Endodermal cell (in vitro differentiated cells): ENCODE measurements around the gene HOXC12. TPM values are rescaled to one million over a fixed set of nuclear protein-coding genes. Genes with fewer than 3 reads are reported as not detected.
A peak's percentile ranks its signal among the peaks of the same experiment; 100 is the strongest.

Experiments used
- DNase-seq: peaks from one replicate; pipeline ENCODE4 v3.0.0-alpha.2; 2017
- H3K27ac ChIP-seq: 2 replicates; pipeline ENCODE4 v1.5.1; 2013; ENCODE audit warnings: mild to moderate bottlenecking, low read depth, low read length, moderate library complexity
- H3K27me3 ChIP-seq: 2 replicates; pipeline ENCODE4 v1.6.1; 2013; ENCODE audit warnings: mild to moderate bottlenecking, low read length, moderate library complexity; ENCODE audit not compliant: insufficient read depth, control insufficient read depth, poor library complexity, severe bottlenecking
- H3K36me3 ChIP-seq: 2 replicates; pipeline ENCODE4 v1.7.0; 2013; ENCODE audit warnings: mild to moderate bottlenecking, low read length, moderate library complexity; ENCODE audit not compliant: control insufficient read depth, insufficient read depth
- H3K4me1 ChIP-seq: one replicate; pipeline ENCODE4 v1.7.0; 2013; ENCODE audit warnings: low read length; ENCODE audit not compliant: control insufficient read depth, insufficient read depth
- H3K4me3 ChIP-seq: 2 replicates; pipeline ENCODE4 v1.5.1; 2013; ENCODE audit warnings: mild to moderate bottlenecking, low read length, moderate library complexity
- H3K9ac ChIP-seq: 2 replicates; pipeline ENCODE4 v1.6.1; 2013; ENCODE audit warnings: mild to moderate bottlenecking, low read length, moderate library complexity; ENCODE audit not compliant: poor library complexity, severe bottlenecking; ENCODE audit errors: extremely low read depth
- H3K9me3 ChIP-seq: 2 replicates; pipeline ENCODE4 v1.6.1; 2013; ENCODE audit warnings: mild to moderate bottlenecking, low read length, moderate library complexity; ENCODE audit not compliant: control insufficient read depth
- H3K27ac Mint-ChIP-seq: 2 replicates; pipeline ENCODE4 v1.8.0; 2020; ENCODE audit warnings: mixed read lengths
- H3K27me3 Mint-ChIP-seq: 2 replicates; pipeline ENCODE4 v1.8.0; 2021; ENCODE audit warnings: mild to moderate bottlenecking, mixed read lengths; ENCODE audit not compliant: insufficient read depth
- H3K36me3 Mint-ChIP-seq: 2 replicates; pipeline ENCODE4 v1.8.0; 2020; ENCODE audit warnings: low read depth, mixed read lengths
- H3K4me1 Mint-ChIP-seq: 2 replicates; pipeline ENCODE4 v1.8.0; 2020; ENCODE audit warnings: mixed read lengths
- H3K4me3 Mint-ChIP-seq: 2 replicates; pipeline ENCODE4 v1.8.0; 2020; ENCODE audit warnings: mild to moderate bottlenecking, moderate library complexity, mixed read lengths
- H3K9me3 Mint-ChIP-seq: 2 replicates; pipeline ENCODE4 v1.8.0; 2020; ENCODE audit warnings: mild to moderate bottlenecking, mixed read lengths
- WGBS, 2 experiments: methylation state at CpG; one replicate each; pipeline versions ENCODE4 v1.1.5 to v1.1.7; 2013; ENCODE audit warnings: missing lambda C conversion rate in 2 of 2, mixed read lengths in 1 of 2; ENCODE audit not compliant: insufficient coverage in 1 of 2, insufficient read length in 1 of 2; 5-methylcytosine and 5-hydroxymethylcytosine counted together
- total RNA-seq, 2 donors: library from RNA; stranded (reverse); fragmentation: NEBNext Ultra II Directional in 1 of 2; extraction: Animal tissue kit (Norgen Biotek cat#: 25700) in 1 of 2; gene quantifications; 2 replicates in 1 of 2; 3 replicates in 1 of 2; pipeline ENCODE4 v1.2.1, GENCODE V29; 2021
- TF ChIP-seq, protein P1 (sequence below): fragments of 200-600 bp; sonication (generic); conservative IDR thresholded peaks from 2 replicates; pipeline ENCODE4 v1.5.0; 2021; ENCODE audit warnings: antibody characterized with exemption, mild to moderate bottlenecking

The HOXC12 gene
- total RNA-seq, 2 donors from 2014 or later, result not detected

DNA sequence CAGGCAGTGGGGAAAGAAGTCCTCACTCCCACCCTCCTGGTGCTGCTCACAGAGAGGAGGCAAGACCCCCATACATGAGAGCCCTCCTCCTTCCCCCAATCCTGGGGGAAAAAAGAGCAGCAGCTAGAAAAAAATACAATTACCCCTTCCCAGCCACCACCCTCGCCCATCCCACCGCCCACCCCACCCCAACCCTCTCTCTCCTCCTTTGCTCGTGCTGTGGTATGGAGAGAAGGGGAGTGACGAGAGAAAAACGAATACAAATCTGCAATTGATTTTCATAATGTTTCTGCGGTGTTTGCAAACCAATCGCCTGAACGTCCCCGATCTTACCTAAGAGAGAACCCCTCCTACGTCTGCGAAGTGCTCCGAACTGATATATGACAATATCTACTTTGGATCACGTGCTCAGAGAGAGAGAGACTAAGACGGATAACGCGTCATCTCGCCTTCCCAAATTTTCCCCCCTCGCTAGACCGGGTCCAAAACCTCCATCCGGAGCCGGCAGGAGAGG is 18.1 kb downstream of the HOXC12 start, which contains the start of gene HOXC11:
Gene HOXC11, plus strand, starts transcription at position 405 of the 514 bp plus-strand sequence. CDS start 116 bp downstream, outside the sequence.
- H3K9me3 ChIP-seq, result peaks cover 7% of the 10 kb centered on the region
- peaks cover 100% of the 10 kb centered on the region for H3K27me3 ChIP-seq
- no peak within 1 kb of the TSS for H3K27ac ChIP-seq

DNA sequence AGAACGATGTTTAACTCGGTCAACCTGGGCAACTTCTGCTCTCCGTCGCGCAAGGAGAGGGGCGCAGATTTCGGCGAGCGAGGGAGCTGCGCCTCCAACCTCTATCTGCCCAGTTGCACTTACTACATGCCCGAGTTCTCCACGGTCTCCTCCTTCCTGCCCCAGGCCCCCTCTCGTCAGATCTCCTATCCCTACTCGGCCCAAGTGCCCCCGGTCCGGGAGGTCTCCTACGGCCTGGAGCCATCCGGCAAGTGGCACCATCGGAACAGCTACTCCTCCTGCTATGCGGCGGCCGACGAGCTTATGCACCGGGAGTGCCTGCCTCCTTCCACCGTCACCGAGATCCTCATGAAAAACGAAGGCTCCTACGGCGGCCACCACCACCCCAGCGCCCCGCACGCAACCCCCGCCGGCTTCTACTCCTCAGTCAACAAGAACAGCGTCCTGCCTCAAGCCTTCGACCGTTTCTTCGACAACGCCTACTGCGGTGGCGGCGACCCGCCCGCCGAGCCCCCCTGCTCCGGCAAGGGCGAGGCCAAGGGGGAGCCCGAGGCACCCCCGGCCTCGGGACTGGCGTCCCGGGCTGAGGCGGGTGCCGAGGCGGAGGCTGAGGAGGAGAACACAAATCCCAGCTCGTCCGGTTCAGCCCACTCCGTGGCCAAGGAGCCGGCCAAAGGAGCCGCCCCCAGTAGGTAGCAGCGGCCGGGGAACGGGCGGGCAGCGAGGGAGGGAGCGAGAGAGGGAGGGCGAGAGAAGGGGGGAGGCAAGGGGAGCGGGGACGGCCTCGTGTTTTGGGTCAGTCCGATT is 18.7 kb downstream of the HOXC12 start:
- Mint-ChIP-seq H3K4me1 (peaks cover 15% of the 10 kb centered on the region), H3K4me3 (peak overlapping the region; percentile 34), H3K9me3 (peaks cover 17% of the 10 kb centered on the region), H3K36me3 (no peaks in the 10 kb centered on the region), H3K27me3 (peaks cover 100% of the 10 kb centered on the region), H3K27ac (no peak overlapping the region)
- Histone ChIP-seq H3K27ac (no peak overlapping the region), H3K4me1 (no peaks in the 10 kb centered on the region), H3K9ac (no peak overlapping the region), H3K27me3 (peaks cover 100% of the 10 kb centered on the region), H3K36me3 (no peaks in the 10 kb centered on the region), H3K9me3 (peaks cover 7% of the 10 kb centered on the region), H3K4me3 (no peak overlapping the region)
- peak; percentile 84 for DNase-seq
- TF ChIP-seq, protein P1, sequence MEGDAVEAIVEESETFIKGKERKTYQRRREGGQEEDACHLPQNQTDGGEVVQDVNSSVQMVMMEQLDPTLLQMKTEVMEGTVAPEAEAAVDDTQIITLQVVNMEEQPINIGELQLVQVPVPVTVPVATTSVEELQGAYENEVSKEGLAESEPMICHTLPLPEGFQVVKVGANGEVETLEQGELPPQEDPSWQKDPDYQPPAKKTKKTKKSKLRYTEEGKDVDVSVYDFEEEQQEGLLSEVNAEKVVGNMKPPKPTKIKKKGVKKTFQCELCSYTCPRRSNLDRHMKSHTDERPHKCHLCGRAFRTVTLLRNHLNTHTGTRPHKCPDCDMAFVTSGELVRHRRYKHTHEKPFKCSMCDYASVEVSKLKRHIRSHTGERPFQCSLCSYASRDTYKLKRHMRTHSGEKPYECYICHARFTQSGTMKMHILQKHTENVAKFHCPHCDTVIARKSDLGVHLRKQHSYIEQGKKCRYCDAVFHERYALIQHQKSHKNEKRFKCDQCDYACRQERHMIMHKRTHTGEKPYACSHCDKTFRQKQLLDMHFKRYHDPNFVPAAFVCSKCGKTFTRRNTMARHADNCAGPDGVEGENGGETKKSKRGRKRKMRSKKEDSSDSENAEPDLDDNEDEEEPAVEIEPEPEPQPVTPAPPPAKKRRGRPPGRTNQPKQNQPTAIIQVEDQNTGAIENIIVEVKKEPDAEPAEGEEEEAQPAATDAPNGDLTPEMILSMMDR, result no peak
- 4 to 10% methylated on average over 22 to 68 of the region's 71 CpGs for WGBS, 2 experiments

More for the DNA sequence above, 18.1 kb downstream of the HOXC12 start, which contains the start of gene HOXC11:
- Mint-ChIP-seq H3K4me3 (peak within 1 kb of the TSS; percentile 34), H3K36me3 (no peaks in the 10 kb centered on the region), H3K27me3 (peaks cover 100% of the 10 kb centered on the region), H3K9me3 (peaks cover 17% of the 10 kb centered on the region), H3K4me1 (peaks cover 15% of the 10 kb centered on the region), H3K27ac (no peak within 1 kb of the TSS)
- 9 to 11% methylated on average over 12 to 17 of the region's 21 CpGs for WGBS, 2 experiments
- Histone ChIP-seq H3K4me1 (no peaks in the 10 kb centered on the region), H3K9ac (no peak within 1 kb of the TSS), H3K4me3 (no peak within 1 kb of the TSS), H3K36me3 (no peaks in the 10 kb centered on the region)
- DNase-seq, result no peak
- TF ChIP-seq, protein P1, result no peak

DNA sequence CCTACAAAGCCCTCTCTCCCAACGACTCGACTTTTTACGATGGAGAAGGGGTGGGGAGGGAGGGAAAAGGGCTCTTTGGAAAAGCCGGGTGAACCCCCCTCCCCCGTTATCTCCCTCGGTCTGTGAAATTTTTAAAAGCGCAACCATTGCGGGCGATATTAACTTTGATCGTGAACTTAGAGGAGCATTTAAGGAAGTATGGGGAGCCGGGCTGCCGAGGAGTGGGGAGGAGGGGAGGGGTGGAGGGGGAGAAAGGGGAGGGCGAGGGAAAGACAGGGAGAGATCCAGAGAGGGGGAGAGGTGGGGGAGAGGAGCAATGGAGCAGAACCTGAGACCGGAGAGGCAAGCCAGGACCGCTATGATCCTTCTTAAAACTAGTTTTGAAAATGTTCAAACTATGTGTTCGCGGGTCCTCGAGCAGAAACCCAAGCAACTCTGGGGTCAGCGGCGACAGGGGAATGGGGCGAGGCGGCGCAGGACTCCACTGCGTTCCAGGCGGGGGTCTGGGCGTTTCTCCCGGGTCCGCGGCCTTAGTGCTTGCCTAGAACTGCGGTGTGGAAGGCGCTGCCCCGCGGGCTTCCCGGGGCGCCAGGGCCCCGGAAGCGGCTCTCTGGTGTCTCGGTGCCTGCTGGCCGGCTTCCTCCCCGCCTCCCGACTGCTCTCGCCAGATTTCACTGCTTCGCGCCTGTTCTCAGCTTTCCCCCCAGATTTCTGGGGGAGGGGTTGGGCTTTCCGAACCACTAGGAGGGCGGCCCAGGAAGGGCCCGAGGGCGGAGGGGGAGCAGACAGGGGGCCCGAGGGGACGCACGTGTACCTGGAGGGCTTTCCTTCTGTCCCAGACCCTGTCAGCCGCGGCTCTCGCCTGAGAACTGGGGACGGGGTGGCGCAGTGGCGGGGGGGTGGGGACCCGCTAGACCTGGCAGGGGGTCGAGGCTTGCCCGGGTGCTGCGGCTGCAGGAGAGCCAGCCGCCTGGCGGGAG is 19.7 kb downstream of the HOXC12 start, which contains the start of gene HOTAIR:
Gene HOTAIR, minus strand, starts transcription at position 871 of the 980 bp plus-strand sequence.
- peak; percentile 70 for DNase-seq
- H3K9me3 ChIP-seq, result peaks cover 7% of the 10 kb centered on the region
- H3K36me3 Mint-ChIP-seq, result no peaks in the 10 kb centered on the region
- H3K27me3 Mint-ChIP-seq, result peaks cover 100% of the 10 kb centered on the region
- H3K4me1 Mint-ChIP-seq, result peaks cover 15% of the 10 kb centered on the region
- H3K9me3 Mint-ChIP-seq, result peaks cover 17% of the 10 kb centered on the region
- no peak within 1 kb of the TSS for H3K4me3 ChIP-seq
- H3K36me3 ChIP-seq, result no peaks in the 10 kb centered on the region
- H3K4me1 ChIP-seq, result no peaks in the 10 kb centered on the region
- WGBS, 2 experiments, result 5 to 7% methylated on average over 20 to 60 of the region's 63 CpGs
- no peak within 1 kb of the TSS for H3K27ac ChIP-seq
- H3K4me3 Mint-ChIP-seq, result peak within 1 kb of the TSS; percentile 33
- no peak within 1 kb of the TSS for H3K9ac ChIP-seq
- peaks cover 100% of the 10 kb centered on the region for H3K27me3 ChIP-seq
- no peak within 1 kb of the TSS for H3K27ac Mint-ChIP-seq
- TF ChIP-seq, protein P1, result no peak
